ENCODE results near the gene AFG1L.
"Not testable (repeated sequence)": the region's sequence is repeated elsewhere in the genome, so short reads cannot be mapped to it uniquely, and the experiment has no call there.

AFG1L gene

DNA sequence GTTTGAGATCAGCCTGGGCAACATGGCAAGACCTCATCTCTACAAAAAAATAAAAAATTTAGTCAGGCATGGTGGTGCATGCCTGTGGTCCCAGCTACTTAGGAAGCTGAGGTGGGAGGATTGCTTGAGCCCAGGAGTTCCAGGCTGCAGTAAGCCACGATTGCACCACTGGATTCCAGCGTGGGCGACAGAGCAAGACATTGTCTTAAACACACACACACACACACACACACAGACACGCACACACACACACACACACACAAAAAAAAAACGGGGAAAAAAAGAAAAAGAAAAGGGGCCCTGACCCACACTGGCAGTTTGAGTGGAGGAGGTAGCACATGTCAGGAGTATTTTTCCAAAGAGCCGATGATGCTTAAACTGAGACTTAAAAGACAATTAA lies 122.2 kb downstream of the AFG1L start:
- no peak for DNase-seq (ENCODE audit: low read depth)

DNA sequence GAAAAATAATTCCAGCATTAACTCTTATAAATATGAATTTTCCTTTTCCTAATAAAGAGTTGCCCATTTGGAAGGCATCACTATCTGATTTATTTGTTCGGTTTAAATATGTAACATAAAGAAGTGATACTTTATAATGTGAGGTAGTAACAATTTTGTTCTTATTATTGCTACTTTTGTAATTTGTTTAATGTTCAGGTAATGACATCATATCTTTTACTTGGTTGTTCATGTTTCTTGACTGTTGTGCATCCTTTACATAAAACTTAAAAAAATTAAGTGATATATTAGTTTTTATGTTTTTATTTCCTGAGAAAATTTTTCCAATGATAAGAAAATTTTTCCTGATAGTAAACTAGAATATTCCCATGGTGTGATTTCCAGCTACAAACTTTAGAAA lies 124.6 kb downstream of the AFG1L start:
- no peak for DNase-seq (ENCODE audit: low read depth)

DNA sequence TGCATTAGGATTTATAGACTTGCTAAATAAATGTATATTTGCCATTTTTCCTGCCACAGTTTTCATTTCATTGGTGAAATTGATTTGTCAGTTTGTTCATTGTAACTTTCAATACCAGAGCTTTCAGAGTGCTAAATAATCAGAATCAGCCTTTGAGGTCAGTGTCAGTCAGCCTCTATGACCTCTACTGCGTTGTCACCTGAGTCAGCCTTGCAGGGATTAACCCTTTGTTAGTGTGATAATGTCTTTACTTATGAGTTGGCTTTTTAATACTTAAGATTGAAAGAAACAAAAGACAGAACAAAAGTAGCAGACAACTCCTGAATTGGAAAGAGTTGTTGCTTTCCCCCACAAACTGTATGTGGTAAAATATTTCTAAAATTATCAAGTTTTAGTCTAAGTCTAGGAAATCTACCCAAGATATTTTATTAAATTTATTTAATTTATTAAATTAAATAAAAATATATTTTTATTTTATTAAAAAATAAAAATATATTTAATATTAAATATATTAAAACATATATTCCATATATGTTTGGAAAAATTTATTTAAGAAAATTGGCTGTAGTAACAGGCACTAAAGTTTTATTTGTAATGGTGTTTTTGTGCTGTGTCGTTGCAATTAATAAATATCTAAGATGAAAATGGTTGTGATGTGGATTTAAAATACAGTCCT lies 125.2 kb downstream of the AFG1L start:
- no peak for DNase-seq (ENCODE audit: low read depth)

DNA sequence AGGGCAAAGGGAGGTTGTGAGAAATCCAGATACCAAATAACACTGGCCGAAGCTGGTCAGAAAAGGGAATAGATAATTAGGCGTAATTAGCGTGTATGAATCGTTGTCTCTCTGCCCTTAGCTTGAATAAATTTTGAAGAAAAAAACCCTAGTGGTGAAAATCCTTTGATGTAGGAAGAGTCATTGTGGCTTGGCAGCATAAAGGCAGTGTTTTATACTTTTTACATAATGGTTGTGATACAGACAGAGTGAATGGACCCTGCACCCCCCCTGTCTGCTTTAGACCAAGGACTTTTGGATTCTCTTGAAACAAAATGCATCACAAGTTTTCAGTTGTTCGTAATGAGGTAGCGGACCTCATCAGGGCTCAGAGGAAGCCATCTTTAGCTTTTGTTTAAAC lies 126.5 kb downstream of the AFG1L start:
- DNase-seq (ENCODE audit: low read depth) = no peak

DNA sequence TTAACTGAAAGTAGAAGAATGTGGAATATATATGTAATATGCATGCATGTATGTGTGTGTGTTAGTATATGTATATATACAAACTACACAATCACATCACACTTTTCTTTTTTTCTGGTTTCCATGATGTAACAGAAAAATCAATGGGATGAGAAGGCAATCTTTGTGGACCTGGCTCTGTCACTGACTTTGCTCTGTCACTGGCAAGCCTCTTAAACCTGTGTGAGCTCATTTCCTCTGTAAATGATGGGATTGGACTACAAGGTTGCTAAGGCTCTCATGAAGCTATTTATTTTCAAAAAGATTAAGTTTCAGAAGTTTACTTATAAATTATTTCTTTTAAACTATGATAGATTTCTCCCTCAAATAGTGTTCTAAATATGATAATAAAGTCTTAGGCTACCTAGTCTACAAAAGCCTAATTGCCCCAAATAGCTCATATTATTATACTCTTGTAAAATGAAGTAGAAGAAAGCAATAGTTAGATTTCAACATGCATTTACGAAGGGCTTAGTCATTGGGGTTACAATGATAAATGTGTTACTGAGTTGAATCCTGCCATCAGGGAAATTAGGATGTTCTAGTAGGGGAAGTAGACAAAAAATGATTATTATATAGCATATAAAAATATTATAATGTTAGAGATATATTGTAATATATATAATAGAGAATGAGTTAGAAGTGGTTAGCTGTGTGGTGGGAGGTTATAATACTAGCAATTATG lies 129.3 kb downstream of the AFG1L start:
- no peak for DNase-seq (ENCODE audit: low read depth)

DNA sequence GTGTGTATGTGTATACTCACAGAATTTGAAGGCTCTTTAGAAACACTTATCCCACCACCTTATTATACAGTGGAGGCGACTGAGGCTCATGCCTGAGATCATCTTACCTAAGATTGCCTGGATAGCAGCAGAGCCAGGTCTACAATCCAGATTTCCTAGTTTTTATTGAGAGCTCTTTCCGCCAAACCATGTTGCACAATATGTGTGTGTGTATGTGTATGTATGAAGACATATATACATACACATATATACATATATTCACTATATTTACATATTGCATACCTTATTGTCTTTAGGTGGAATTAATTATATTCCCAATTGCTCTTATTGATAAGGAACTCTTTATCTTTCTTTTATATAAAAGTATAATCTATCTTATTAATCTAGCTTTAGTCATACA lies 130.6 kb downstream of the AFG1L start:
- DNase-seq (ENCODE audit: low read depth) = no peak

DNA sequence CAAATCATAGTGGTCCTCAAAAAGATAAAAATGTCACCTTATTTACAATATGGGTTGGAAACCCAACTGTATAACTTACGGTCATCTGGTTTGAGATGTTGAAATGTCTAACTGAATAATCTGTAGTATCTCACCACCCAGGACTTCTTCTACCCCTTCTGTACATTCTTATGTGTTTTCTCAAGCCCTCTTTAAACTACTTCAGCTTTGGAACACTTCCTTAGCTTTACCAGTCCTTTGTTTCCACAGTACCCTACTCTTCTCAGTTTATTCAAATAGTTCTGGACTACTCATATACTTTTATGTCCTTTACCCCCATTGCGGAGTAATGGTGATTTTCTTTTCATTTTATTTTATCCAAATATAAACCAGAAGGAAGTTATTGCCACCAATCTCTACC lies 137.3 kb downstream of the AFG1L start:
- no peak for DNase-seq (ENCODE audit: low read depth)

DNA sequence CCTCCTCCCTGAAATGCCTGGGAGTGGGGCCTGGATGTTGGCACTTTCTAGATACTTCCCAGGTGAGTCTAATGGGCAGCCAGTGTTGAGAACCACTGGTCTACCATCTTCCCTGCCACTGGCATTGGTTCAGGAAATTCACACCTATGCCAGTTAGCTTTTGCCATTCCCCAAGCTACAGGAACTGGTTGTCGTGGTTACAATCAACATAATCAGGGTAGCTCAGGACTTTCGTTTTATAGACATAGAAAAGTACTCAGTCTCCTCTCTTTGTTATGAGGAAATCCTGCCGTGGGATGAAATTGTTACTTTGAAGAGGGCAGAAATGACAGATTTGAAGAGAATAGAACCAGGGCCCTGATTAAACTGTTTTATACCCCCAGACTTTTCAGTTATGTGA lies 137.9 kb downstream of the AFG1L start:
- no peak for DNase-seq (ENCODE audit: low read depth)

DNA sequence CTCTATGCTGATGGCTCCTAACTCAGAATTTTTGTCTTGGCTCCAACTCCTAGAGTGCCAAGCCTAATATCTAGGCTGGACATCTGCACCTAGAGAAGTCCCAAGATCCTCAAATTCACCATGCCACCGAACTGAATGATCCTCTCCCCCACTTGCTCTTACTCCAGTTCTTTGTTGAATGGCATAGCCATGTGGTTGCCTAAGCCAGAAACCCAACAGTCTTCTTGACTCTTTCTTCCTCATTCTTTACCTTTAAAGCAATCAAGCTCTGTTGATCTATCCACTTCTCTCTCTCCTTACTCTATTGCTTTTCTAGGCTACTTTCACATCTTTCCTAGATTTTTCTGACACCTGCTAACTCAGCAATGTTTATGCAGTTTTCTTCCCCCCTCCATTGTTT lies 139.4 kb downstream of the AFG1L start:
- DNase-seq (ENCODE audit: low read depth) = no peak

DNA sequence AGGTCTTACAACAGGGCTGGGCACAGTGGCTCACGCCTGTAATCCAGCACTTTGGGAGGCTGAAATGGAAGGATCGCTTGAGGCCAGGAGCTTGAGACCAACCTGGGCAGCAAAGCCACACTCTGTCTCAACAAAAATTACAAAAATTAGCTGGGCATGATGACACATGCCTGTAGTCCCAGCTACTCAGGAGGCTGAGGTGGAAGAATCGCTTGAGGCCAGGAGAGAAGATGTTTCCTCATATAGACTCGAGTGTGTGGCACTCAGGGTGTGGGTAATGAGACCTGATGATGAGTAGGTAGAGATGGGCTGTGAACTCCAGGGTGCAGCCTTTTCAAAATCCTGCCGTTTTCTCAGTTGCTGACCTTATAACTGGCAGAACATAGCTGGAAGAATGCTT lies 140.5 kb downstream of the AFG1L start:
- no peak for DNase-seq (ENCODE audit: low read depth)

DNA sequence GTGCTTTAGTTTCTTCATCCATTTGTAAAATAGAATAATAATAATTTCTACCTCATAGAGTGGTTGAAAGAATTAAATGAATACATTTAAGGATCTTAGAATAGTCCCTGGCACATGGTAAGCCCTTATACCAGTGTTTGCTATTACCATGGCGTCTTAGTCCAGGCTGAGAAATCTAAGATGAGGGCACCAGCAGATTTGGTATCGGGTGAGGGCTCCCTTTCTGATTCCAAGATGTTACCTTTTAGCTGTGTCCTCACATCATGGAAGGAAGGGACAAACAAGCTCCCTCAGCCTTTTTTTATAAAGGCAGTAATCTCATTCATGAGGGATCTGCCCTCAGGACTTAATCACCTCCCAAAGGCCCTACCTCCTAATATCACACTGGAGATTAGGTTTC lies 141.9 kb downstream of the AFG1L start:
- no peak for DNase-seq (ENCODE audit: low read depth)

DNA sequence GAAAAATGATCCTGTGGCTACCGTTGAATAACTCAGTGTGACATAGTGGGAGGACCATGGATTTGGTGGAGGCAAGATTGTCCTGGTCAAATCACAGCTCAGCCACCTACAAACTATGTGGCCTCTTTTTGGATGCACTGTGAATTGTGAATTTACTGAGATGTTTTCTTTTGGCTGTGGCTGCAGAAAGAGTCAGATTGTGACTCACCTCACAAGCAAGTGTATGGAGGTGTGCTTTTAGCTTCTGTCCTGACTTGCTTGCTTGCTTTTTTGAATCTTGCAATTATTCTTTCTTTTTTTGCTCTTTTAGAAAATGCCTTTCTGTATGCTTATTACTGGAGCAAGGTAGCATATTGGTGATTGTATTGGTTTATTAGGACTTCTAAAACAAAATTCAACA lies 143.0 kb downstream of the AFG1L start:
- DNase-seq (ENCODE audit: low read depth) = no peak

DNA sequence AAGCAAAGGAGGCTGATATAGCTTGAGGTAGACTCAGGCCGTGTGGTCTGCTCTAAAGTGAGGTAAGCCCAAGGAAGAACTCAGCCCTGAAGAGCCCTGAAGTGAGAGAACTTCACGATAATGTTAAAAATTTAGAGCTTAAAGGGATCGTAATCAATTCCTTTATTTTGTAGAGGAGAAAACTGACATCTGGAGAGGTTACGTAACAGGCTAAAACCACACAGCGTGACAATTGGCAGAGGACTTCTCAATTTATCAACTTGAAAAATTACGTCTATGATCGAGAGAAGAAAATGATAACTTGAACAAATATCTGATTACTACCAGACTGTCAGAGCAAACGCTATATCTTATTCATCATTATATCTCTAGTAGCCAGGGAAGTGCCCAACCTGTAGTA lies 144.1 kb downstream of the AFG1L start:
- no peak for DNase-seq (ENCODE audit: low read depth)

DNA sequence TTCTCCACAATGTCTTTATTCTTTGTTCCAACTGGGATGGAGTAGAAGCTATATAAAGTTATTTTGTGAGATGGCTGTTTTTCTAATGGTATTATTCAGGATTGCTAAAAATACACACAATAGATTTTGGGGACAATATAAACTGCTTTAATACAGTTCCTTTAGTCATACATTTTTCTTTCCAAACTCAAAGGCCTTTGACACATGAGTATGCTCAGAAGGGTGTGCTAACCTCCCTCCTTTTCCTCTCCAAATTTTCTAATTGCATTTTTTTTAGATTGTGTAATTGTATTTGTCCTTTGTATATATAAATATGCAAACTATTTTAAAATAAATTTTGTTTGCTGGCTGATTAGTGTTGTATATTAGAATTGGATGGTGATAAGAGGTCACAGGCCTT lies 146.3 kb downstream of the AFG1L start:
- no peak for DNase-seq (ENCODE audit: low read depth)

DNA sequence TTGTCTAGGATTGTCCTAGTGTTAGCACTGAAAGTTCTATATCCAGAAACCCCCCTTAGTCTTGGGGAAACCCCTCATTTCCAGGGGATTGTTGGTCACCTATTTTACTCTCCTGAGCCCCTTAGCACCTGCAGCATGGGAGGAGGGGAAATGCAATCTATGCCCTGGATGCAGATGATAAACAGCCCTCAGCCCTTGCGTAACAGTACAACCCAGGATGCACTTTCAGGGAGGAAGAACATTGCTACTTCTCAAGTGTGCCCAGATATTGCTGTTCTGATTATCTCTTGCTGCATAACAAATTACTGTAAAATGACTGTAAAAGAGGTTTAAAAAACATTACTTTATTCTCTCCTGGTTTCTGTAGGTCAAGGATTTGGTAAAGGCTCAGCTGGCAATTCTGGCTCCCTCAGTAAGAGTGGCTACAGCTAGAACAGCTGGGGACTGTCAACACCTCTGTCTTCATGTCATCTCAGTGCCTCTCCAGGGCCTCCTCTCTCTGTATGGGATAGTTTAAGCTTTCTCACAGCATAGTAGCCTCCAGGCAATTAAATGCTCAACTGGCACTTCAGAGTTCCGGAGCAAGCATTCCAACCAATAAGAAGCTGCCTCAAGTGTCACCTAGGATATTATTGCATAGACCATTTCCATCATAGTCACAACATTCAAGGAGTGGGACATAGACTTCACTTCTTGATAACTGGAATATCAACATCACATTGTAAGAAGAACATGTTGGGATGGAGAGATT lies 148.1 kb downstream of the AFG1L start:
- DNase-seq (ENCODE audit: low read depth) = no peak

DNA sequence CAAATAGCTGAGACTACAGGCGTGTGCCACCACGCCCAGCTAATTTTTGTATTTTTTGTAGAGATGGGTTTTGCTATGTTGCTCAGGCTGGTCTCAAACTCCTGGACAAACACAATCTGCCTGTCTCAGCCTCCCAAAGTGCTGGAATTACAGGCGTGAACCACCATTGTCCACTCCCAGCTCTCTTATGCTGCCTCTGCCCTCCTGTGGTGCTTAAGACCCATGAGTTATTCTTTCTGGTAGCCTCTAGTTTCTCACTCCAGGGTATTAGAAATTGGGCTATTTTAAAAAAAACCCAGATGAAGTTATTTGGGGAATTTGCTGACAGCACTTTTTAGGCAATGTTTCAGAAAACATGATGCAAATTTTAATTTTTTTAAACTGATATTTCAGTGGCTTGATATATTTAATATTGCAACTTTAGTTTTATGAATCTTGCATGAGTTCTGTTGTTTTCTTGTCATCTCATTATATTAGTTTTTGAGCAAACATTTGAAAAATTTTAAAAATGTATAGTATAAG lies 151.8 kb downstream of the AFG1L start:
- DNase-seq (ENCODE audit: low read depth) = no peak

DNA sequence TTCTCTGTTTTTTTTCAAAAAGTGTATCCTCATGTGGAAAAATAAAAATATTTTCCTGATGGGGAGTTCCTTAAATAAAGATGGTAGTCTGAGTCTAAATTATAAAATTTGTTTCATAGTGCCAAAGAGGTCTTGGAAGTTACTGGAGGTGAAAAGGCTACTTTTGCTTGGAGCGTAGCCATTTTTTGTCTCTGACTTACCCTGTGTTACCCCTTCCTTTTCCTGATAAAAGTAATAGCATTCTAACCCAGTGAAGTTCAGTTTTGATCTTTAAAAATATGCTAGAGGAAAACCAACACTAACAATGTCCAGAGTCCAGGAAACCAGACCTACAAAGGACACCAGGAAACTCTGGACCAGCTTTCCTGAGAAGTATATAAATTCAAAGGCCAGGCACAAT lies 153.6 kb downstream of the AFG1L start:
- no peak for DNase-seq (ENCODE audit: low read depth)

DNA sequence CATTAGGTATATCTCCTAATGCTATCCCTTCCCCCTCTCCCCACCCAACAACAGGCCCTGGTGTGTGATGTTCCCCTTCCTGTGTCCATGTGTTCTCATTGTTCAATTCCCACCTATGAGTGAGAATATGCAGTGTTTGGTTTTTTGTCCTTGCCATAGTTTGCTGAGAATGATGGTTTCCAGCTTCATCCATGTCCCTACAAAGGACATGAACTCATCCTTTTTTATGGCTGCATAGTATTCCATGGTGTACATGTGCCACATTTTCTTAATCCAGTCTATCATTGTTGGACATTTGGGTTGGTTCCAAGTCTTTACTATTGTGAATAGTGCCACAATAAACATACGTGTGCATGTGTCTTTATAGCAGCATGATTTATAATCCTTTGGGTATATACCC lies 154.9 kb downstream of the AFG1L start:
- not testable (repeated sequence) for DNase-seq (ENCODE audit: low read depth)

DNA sequence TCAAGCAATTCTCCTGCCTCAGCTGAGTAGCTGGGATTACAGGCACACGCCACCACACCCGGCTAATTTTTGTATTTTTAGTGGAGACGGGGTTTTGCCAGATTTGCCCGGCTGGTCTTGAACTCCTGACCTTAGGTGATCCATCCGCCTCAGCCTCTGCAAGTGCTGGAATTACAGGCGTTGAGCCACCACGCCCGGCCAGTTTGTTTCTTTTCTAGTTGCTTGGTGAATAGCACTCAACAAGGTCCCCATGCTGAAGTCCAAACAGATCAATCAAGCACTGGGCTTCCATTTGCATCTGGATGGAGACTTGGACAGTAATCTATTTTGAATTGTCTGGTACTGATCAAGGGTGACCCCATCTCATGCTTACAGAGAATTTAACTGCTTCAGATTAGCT lies 157.0 kb downstream of the AFG1L start:
- DNase-seq (ENCODE audit: low read depth) = no peak

DNA sequence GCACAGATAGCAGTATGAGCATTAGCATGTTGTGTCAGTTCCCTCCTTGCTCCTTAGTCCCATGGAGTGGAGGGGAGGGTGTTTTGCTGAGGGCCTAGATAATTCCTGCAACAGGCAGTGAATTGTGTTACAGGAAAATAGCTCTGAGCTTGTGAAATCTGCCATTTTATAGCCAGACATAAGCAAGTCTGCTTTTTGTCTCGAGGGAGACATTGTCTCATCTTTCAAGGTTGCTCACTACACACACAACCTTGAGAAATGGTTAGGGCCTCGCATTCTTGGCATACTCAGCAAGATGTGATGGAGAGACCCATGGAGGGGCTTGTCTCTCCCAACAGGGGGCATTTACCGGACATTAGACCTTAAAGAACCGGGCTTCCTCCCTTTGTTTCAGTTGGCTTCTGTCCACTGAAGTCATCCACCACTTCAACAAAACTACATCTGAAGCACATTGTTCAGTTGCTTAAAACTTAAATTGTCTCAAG lies 157.9 kb downstream of the AFG1L start:
- DNase-seq (ENCODE audit: low read depth) = no peak

DNA sequence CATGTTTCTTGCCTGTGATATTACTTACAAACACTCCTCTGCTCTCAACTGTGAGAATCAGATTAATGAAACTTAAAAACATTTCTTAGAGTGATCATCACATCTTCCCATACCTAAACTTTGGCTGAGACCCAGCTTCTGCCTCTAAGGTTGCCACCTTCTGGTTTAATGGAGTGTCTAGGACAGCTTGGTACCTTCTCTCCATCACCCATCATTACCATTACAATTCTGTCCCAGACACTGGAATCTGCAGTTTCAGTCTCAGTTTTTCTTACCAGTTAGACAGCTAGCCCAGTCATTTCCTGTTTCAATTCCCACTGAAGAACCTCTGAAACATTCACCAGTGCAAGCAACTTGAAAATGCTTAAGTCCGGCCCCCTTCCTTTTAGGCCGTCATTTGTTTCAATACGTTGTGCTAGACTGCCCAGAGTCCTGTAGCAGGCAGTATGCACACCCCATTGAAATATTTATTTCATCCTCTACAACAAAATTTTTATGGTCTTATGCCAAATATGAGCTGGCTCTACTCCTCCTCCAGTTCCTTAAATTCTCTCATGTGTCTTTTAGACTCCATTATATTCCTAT lies 158.8 kb downstream of the AFG1L start:
- no peak for DNase-seq (ENCODE audit: low read depth)

DNA sequence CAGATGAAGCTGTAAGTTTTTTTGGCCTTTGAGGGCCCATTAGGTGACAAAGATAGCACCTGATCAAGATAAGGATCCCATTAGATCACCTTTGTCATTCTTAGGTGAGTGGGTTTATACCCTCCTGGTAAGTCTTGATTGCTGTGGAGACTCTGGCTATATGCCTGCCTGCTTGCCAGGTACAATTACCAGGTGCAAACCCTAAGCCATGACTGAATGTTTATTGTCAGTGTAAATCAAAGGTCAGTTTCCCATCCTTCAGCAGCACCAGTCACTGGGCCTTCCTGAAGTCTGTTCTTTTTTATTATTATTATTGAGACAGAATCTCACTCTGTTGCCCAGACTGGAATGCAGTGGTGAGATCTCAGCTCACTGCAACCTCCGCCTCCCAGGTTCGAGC lies 159.5 kb downstream of the AFG1L start:
- no peak for DNase-seq (ENCODE audit: low read depth)

DNA sequence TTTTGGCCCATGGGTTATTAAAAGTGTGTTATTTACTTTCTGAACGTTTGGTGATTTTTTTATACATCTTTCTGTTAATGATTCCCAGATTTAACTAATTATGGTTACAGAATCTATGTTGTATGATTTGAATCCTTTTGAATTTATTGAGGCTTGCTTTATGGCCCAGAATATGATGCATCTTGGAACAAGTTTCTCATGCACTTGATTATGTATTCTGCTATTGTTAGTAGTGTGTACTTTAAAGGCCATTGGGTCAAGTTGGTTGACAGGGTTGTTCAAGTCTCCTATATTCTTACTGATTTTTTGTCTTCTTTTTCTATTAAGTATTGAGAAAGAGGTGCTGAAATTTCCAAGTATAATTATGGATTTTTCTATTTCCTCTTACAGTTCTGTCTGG lies 160.8 kb downstream of the AFG1L start:
- DNase-seq (ENCODE audit: low read depth) = no peak
